Tibial artery (tissue), 4 donors: ENCODE data around the gene DYNC1LI1.
A peak's percentile ranks its signal among the peaks of the same experiment; 100 is the strongest.

Experiments
- DNase-seq, 2 donors: peaks; one replicate each; pipeline ENCODE4 v3.0.0-alpha.2; 2019
- H3K27ac ChIP-seq, 2 donors: fragments of 200-600 bp; sonication (generic) in 1 of 2; 1 replicate in 1 of 2; 2 replicates in 1 of 2; pipeline ENCODE4 v1.5.1; 2018 to 2019; ENCODE audit warnings: mild to moderate bottlenecking in 1 of 2
- H3K27me3 ChIP-seq, 2 donors: fragments of 200-600 bp; sonication (generic) in 1 of 2; one replicate each; pipeline versions ENCODE4 v1.5.1 to v1.6.0; 2016 to 2019
- H3K36me3 ChIP-seq, 3 donors: fragments of 200-600 bp; sonication (generic) in 2 of 3; one replicate each; pipeline ENCODE4 v1.5.1; 2016 to 2019; ENCODE audit warnings: mild to moderate bottlenecking in 2 of 3
- H3K4me1 ChIP-seq, 4 donors: fragments of 200-600 bp; sonication (generic) in 2 of 4; 1 replicate in 3 of 4; 2 replicates in 1 of 4; pipeline ENCODE4 v1.5.1; 2016 to 2019
- H3K4me3 ChIP-seq, 2 donors: fragments of 200-600 bp; sonication (generic) in 1 of 2; 1 replicate in 1 of 2; 2 replicates in 1 of 2; pipeline ENCODE4 v1.5.1; 2018 to 2019; ENCODE audit warnings: mild to moderate bottlenecking in 2 of 2
- H3K9me3 ChIP-seq, 3 donors: fragments of 200-600 bp; sonication (generic) in 1 of 3; one replicate each; pipeline ENCODE4 v1.5.1; 2016 to 2019
- intact Hi-C: fragments of 100-400 bp; cut with DNase I; formaldehyde crosslinking; loops from one replicate; pipeline ENCODE4 v1.15.0; 2023; ENCODE audit warnings: low total_unique reads
- TF ChIP-seq, protein P1 (sequence below), 2 experiments: fragments of 200-600 bp in 1 of 2; fragments of 450-650 bp in 1 of 2; IDR thresholded peaks; one replicate each; pipeline ENCODE4 v1.5.1; 2017 to 2019; ENCODE audit warnings: antibody characterized with exemption in 2 of 2, mild to moderate bottlenecking in 1 of 2, moderate library complexity in 1 of 2

The DYNC1LI1 gene

DNA sequence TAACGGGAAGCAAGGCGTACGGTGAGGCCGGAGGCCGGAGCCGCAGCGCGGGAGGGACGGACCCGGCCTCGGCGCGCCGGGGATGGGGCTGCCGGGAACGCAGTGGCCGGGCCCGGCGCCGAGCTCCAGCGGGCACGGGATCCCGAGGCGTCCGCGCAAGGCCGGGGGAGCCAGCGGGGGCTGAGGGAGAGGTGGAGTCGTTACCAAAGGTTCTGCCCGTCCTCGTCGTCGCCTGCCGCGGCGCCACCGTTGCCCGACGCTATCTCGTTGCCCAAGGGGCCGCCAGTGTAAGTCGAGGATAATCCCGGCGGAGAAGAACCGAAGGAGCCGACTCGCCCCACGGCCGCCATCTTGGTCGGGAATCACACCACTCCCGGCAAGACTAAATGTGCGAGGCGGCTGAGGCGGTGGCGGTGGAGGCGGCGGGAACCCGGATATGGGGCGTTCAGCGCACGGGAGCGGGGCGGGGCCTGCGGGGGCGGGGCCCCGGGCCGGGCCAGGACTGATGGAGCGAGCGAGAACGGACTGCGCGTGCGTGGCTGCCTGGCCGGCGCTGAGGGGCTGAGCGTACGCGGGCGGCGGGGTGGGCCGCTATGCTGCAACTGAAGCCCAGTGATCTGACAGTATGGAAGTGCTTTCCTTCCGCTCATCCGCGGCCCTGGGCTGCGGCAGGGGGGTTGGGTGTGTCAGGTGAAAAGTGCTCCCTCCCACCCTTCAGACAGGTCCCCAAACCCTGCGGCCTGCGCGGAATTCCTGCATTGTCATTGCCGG lies at the start of gene DYNC1LI1:
Gene DYNC1LI1, minus strand, starts transcription at position 438 of the 771 bp plus-strand sequence. Its CDS starts 88 bp downstream, at position 350.
- Histone ChIP-seq H3K4me3 (peak within 1 kb of the TSS; percentile 80 to 97), H3K9me3 (no peaks in the 10 kb centered on the region), H3K27ac (peak within 1 kb of the TSS; percentile 98), H3K4me1 (peaks cover 0 to 33% (median 21%) of the 10 kb centered on the region in 4 donors), H3K36me3 (peaks cover 0 to 7% (median 7%) of the 10 kb centered on the region in 3 donors), H3K27me3 (no peaks in the 10 kb centered on the region)
- peak; percentile 95 to 98 for DNase-seq
- TF ChIP-seq, protein P1, sequence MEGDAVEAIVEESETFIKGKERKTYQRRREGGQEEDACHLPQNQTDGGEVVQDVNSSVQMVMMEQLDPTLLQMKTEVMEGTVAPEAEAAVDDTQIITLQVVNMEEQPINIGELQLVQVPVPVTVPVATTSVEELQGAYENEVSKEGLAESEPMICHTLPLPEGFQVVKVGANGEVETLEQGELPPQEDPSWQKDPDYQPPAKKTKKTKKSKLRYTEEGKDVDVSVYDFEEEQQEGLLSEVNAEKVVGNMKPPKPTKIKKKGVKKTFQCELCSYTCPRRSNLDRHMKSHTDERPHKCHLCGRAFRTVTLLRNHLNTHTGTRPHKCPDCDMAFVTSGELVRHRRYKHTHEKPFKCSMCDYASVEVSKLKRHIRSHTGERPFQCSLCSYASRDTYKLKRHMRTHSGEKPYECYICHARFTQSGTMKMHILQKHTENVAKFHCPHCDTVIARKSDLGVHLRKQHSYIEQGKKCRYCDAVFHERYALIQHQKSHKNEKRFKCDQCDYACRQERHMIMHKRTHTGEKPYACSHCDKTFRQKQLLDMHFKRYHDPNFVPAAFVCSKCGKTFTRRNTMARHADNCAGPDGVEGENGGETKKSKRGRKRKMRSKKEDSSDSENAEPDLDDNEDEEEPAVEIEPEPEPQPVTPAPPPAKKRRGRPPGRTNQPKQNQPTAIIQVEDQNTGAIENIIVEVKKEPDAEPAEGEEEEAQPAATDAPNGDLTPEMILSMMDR (IDR thresholded peaks at IDR 0.05) = peak in 1 of 2 experiments; percentile 16
- intact Hi-C loops = loop anchor here (10.0 kb wide), 2 partner anchors 66 to 114 kb away; partner anchors contain the start of genes CMTM6 and CNOT10

DNA sequence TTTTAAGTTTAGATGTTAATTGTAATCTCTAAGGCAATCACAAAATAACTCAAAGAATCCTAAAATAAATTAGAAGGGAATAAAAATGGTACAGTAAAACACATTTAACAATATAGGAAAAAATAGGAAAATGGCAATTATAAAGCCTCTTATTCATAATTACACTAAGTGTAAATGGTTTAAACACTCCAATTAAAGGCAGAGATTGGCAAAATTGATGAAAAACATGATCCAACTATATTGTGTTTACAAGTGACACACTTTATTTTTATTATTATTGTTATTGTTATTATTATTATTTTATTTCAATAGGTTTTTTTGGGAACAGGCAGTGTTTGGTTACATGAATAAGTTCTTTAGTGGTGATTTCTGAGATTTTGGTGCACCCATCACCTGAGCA lies 48.7 kb upstream of the DYNC1LI1 start:
- H3K4me3 ChIP-seq = no peak overlapping the region
- TF ChIP-seq, protein P1 (IDR thresholded peaks at IDR 0.05) = no peak
- peaks cover 0 to 7% (median 0%) of the 10 kb centered on the region in 4 donors for H3K4me1 ChIP-seq
- H3K9me3 ChIP-seq = peaks cover 0 to 10% (median 0%) of the 10 kb centered on the region in 3 donors
- intact Hi-C loops = no loop called here
- DNase-seq = no peak
- no peaks in the 10 kb centered on the region for H3K27me3 ChIP-seq
- no peak overlapping the region for H3K27ac ChIP-seq
- no peaks in the 10 kb centered on the region for H3K36me3 ChIP-seq

DNA sequence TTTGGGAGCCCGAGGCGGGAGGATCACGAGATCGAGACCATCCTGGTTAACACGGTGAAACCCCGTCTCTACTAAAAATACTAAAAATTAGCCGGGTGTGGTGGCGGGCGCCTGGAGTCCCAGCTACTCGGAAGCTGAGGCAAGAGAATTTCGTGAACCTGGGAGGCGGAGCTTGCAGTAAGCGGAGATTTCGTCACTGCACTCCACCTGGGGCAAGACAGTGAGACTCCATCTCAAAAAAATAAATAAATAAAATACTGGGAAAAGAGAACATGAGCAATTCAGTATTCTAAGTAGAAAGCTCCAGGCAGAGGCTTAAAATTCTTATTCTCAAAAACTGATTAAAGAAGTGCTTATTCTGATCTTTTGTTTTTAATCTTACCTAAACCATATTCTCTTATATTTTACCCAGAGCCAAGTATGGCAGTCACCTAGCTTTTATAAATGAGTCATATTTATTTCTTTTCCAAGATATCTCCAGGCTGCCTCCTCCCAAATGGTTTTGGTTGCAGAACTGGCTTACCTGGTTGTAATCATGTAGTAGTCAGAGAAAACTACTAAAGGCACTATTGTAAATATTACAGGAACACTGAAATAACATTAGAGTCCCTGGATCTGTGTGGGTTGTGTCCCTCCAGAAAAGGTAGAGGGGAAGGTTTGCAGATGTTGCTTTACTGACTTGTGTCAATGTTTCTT lies 45.8 kb upstream of the DYNC1LI1 start:
- no peaks in the 10 kb centered on the region for H3K36me3 ChIP-seq
- no peak overlapping the region for H3K4me3 ChIP-seq
- no peak for DNase-seq
- H3K9me3 ChIP-seq = peaks cover 0 to 10% (median 0%) of the 10 kb centered on the region in 3 donors
- TF ChIP-seq, protein P1 (IDR thresholded peaks at IDR 0.05) = no peak
- intact Hi-C loops = no loop called here
- H3K4me1 ChIP-seq = peaks cover 0 to 7% (median 0%) of the 10 kb centered on the region in 4 donors
- no peak overlapping the region for H3K27ac ChIP-seq
- H3K27me3 ChIP-seq = no peaks in the 10 kb centered on the region

DNA sequence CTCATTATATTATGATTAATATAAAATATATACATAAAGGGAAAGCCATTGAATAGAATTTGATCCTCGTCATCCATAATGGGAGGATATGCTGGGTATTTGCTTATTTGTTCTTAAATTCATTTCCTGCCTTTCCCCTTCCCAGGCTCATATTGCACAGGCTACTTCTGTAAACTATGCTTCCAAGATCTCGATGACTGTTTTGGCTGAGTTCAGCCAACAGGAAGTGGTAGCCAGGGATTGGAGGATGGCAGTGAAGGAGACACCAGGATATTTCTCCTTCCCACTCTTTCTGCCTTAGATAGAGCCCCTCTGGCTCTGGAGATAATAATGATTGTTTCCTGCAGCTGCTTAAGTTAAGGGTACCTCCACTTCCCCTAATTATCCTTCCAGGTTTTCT lies 44.3 kb upstream of the DYNC1LI1 start:
- peaks cover 0 to 10% (median 0%) of the 10 kb centered on the region in 3 donors for H3K9me3 ChIP-seq
- no peak overlapping the region for H3K27ac ChIP-seq
- no peaks in the 10 kb centered on the region for H3K27me3 ChIP-seq
- H3K4me3 ChIP-seq = no peak overlapping the region
- intact Hi-C loops = no loop called here
- no peak for DNase-seq
- H3K4me1 ChIP-seq = no peaks in the 10 kb centered on the region
- TF ChIP-seq, protein P1 (IDR thresholded peaks at IDR 0.05) = no peak
- H3K36me3 ChIP-seq = no peaks in the 10 kb centered on the region

DNA sequence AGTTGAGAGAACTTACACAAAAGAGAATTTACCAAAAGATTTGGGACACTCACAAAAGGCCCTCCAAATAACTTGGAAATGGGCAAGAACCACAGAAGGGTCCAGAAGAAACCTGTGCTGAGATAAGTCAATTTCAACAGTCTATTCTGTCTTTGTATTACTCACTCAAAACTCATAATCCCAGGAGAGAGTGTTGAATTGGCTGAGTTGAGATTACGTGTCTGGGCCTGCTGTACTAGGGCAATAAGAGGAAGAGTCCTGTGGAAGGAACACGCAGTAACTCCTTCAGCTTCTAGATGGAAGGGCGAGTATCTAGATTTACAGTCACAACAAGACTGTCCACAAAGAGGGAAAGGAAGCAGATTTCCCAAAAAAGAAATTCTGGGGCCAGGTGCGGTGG lies 42.5 kb upstream of the DYNC1LI1 start:
- H3K4me3 ChIP-seq = no peak overlapping the region
- TF ChIP-seq, protein P1 (IDR thresholded peaks at IDR 0.05) = no peak

More for the DNA sequence above, 42.5 kb upstream of the DYNC1LI1 start:
- Histone ChIP-seq H3K4me1 (no peaks in the 10 kb centered on the region), H3K9me3 (no peaks in the 10 kb centered on the region), H3K27me3 (no peaks in the 10 kb centered on the region), H3K27ac (no peak overlapping the region), H3K36me3 (no peaks in the 10 kb centered on the region)
- DNase-seq = no peak
- intact Hi-C loops = no loop called here
